H9 (cell line): ENCODE measurements around the gene NDUFA12. TPM values are rescaled to one million over a fixed set of nuclear protein-coding genes. Genes with fewer than 3 reads are reported as not detected.

Source experiments
- DNase-seq: peaks from one replicate; pipeline ENCODE4 v3.0.0-alpha.2; 2017
- H2AFZ ChIP-seq: one replicate; pipeline ENCODE4 v1.6.1; 2013; ENCODE audit warnings: mild to moderate bottlenecking, low read length, control low read depth, moderate library complexity
- H2AK5ac ChIP-seq: 2 replicates; pipeline ENCODE4 v1.6.1; 2013; ENCODE audit warnings: low read length, control low read depth, mixed read lengths; ENCODE audit not compliant: insufficient read length
- H2BK120ac ChIP-seq: one replicate; pipeline ENCODE4 v1.6.1; 2013; ENCODE audit warnings: low read depth, mild to moderate bottlenecking, low read length, control low read depth, inconsistent platforms; ENCODE audit not compliant: poor library complexity, severe bottlenecking
- H2BK12ac ChIP-seq: 2 replicates; pipeline ENCODE4 v1.6.1; 2013; ENCODE audit warnings: low read length, control low read depth, mixed read lengths, low read depth; ENCODE audit not compliant: insufficient read length
- H2BK15ac ChIP-seq: 2 replicates; pipeline ENCODE4 v1.6.1; 2013; ENCODE audit warnings: low read depth, low read length, control low read depth
- H2BK20ac ChIP-seq: one replicate; pipeline ENCODE4 v1.6.1; 2013; ENCODE audit warnings: low read depth, mild to moderate bottlenecking, low read length, control low read depth, inconsistent platforms; ENCODE audit not compliant: poor library complexity, severe bottlenecking
- H2BK5ac ChIP-seq: 2 replicates; pipeline ENCODE4 v1.6.1; 2013; ENCODE audit warnings: low read length, control low read depth, mixed read lengths; ENCODE audit not compliant: insufficient read length
- H3K14ac ChIP-seq: 2 replicates; pipeline ENCODE4 v1.6.1; 2013; ENCODE audit warnings: low read length, control low read depth; ENCODE audit not compliant: insufficient read depth
- H3K18ac ChIP-seq: 2 replicates; pipeline ENCODE4 v1.6.1; 2013; ENCODE audit warnings: low read depth, mild to moderate bottlenecking, mixed read lengths, low read length, control low read depth; ENCODE audit not compliant: insufficient read length
- H3K23ac ChIP-seq: 2 replicates; pipeline ENCODE4 v1.6.1; 2013; ENCODE audit warnings: low read length, control low read depth, mixed read lengths, low read depth; ENCODE audit not compliant: insufficient read length
- H3K23me2 ChIP-seq: 2 replicates; pipeline ENCODE4 v1.6.1; 2013; ENCODE audit warnings: low read depth, mild to moderate bottlenecking, mixed read lengths, low read length, control low read depth; ENCODE audit not compliant: insufficient read length, poor library complexity, severe bottlenecking
- H3K27ac ChIP-seq: 2 replicates; pipeline ENCODE4 v1.5.1; 2013; ENCODE audit warnings: low read length, control low read depth, mixed read lengths, low read depth; ENCODE audit not compliant: insufficient read length
- H3K27me3 ChIP-seq: 2 replicates; pipeline ENCODE4 v1.6.1; 2013; ENCODE audit warnings: low read length, control low read depth, inconsistent platforms; ENCODE audit not compliant: insufficient read depth
- H3K4ac ChIP-seq: 2 replicates; pipeline ENCODE4 v1.6.1; 2013; ENCODE audit warnings: low read depth, mild to moderate bottlenecking, control low read depth, inconsistent platforms, low read length, moderate library complexity
- H3K4me1 ChIP-seq: 2 replicates; pipeline ENCODE4 v1.6.1; 2013; ENCODE audit warnings: low read length, control low read depth, inconsistent platforms; ENCODE audit not compliant: insufficient read depth
- H3K4me2 ChIP-seq: 2 replicates; pipeline ENCODE4 v1.6.1; 2013; ENCODE audit warnings: low read length, control low read depth, mixed read lengths; ENCODE audit not compliant: insufficient read length, insufficient read depth
- H3K56ac ChIP-seq: 2 replicates; pipeline ENCODE4 v1.6.1; 2013; ENCODE audit warnings: low read depth, mild to moderate bottlenecking, mixed read lengths, low read length, control low read depth; ENCODE audit not compliant: insufficient read length
- H3K79me1 ChIP-seq: 2 replicates; pipeline ENCODE4 v1.6.1; 2013; ENCODE audit warnings: low read depth, mild to moderate bottlenecking, moderate library complexity, low read length, control low read depth, inconsistent platforms; ENCODE audit not compliant: insufficient read depth, poor library complexity, severe bottlenecking
- H3K79me2 ChIP-seq: 2 replicates; pipeline ENCODE4 v1.6.1; 2013; ENCODE audit warnings: low read length, control low read depth, inconsistent platforms; ENCODE audit not compliant: insufficient read depth
- H3K9ac ChIP-seq: 2 replicates; pipeline ENCODE4 v1.6.1; 2013; ENCODE audit warnings: low read length, control low read depth, mixed read lengths; ENCODE audit not compliant: insufficient read length; ENCODE audit errors: extremely low read depth
- H3K9me3 ChIP-seq: one replicate; pipeline ENCODE4 v1.6.1; 2013; ENCODE audit warnings: low read depth, low read length, inconsistent platforms; ENCODE audit not compliant: control insufficient read depth
- H3T11ph ChIP-seq: one replicate; pipeline ENCODE4 v1.6.1; 2013; ENCODE audit warnings: mild to moderate bottlenecking, low read length, control low read depth, inconsistent platforms
- H4K20me1 ChIP-seq: one replicate; pipeline ENCODE4 v1.6.1; 2013; ENCODE audit not compliant: control insufficient read depth, insufficient read length, insufficient read depth
- H4K5ac ChIP-seq: 2 replicates; pipeline ENCODE4 v1.6.1; 2013; ENCODE audit warnings: low read depth, mild to moderate bottlenecking, mixed read lengths, low read length, control low read depth; ENCODE audit not compliant: insufficient read length
- H4K8ac ChIP-seq: replicated peaks from 2 replicates; pipeline ENCODE4 v1.6.1; 2013; ENCODE audit warnings: low read length, control low read depth, mixed read lengths, low read depth; ENCODE audit not compliant: insufficient read length
- H4K91ac ChIP-seq: 2 replicates; pipeline ENCODE4 v1.6.1; 2013; ENCODE audit warnings: low read depth, mild to moderate bottlenecking, moderate library complexity, mixed read lengths, low read length, control low read depth; ENCODE audit not compliant: insufficient read length
- H3K27ac Mint-ChIP-seq, 3 experiments: 2 replicates in 2 of 3; 3 replicates in 1 of 3; pipeline ENCODE4 v1.8.0; 2020 to 2021; ENCODE audit warnings: mixed read lengths in 3 of 3, mild to moderate bottlenecking in 1 of 3, moderate library complexity in 1 of 3
- H3K27me3 Mint-ChIP-seq: 2 replicates; pipeline ENCODE4 v1.8.0; 2021; ENCODE audit warnings: low read depth, mild to moderate bottlenecking, moderate library complexity, mixed read lengths
- H3K36me3 Mint-ChIP-seq, 3 experiments: 2 replicates in 2 of 3; 3 replicates in 1 of 3; pipeline ENCODE4 v1.8.0; 2020 to 2021; ENCODE audit warnings: low read depth in 3 of 3, mixed read lengths in 3 of 3; ENCODE audit not compliant: insufficient read depth in 1 of 3
- H3K4me1 Mint-ChIP-seq, 2 experiments: 2 replicates each; pipeline ENCODE4 v1.8.0; 2020; ENCODE audit warnings: mixed read lengths in 2 of 2
- H3K4me3 Mint-ChIP-seq, 2 experiments: 2 replicates in 1 of 2; 3 replicates in 1 of 2; pipeline ENCODE4 v1.8.0; 2020 to 2021; ENCODE audit warnings: mild to moderate bottlenecking in 2 of 2, mixed read lengths in 2 of 2, moderate library complexity in 1 of 2
- H3K9me3 Mint-ChIP-seq, 2 experiments: 2 replicates in 1 of 2; 3 replicates in 1 of 2; pipeline ENCODE4 v1.8.0; 2020; ENCODE audit warnings: mild to moderate bottlenecking in 2 of 2, mixed read lengths in 2 of 2, moderate library complexity in 1 of 2
- WGBS: extraction: QIAGEN DNeasy Blood & Tissue Kit; methylation state at CpG from one replicate; pipeline ENCODE4 v1.1.7; 2013; ENCODE audit warnings: missing lambda C conversion rate, low lambda C conversion rate, mixed read lengths; ENCODE audit not compliant: insufficient read length; ENCODE audit errors: extremely low coverage; 5-methylcytosine and 5-hydroxymethylcytosine counted together
- total RNA-seq: library from RNA; stranded (reverse); gene quantifications from 2 replicates; pipeline ENCODE4 v1.2.1, GENCODE V29; 2021
- TF ChIP-seq, protein P1 (sequence below): fragments of 200-600 bp; sonication (generic); conservative IDR thresholded peaks from 3 replicates; pipeline ENCODE4 v1.8.0; 2021; ENCODE audit warnings: antibody characterized with exemption, mild to moderate bottlenecking

The NDUFA12 gene
- total RNA-seq, 1 experiment from 2014 or later = 104 TPM

DNA sequence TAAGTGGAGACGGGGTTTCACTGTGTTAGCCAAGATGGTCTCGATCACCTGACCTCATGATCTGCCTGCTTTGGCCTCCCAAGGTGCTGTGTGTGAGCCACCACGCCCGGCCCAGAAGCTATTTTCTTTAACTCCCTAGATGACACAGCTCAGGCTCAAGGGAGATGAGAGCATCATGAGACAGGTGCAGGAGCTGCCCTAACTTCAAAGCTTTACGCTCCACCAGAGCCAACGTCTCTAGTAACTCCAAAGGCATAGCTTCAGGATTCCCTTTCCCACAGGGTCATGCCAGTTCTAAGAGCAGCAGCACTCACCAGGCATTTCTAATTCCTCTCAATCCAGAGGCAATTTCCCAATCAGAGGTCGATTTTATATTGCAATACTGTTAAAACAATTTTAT, 21.0 kb downstream of the NDUFA12 start:
- Mint-ChIP-seq H3K27ac (no peak overlapping the region), H3K4me3 (no peak overlapping the region), H3K27me3 (no peaks in the 10 kb centered on the region), H3K4me1 (peaks cover 5 to 6% of the 10 kb centered on the region in 2 experiments), H3K36me3 (peaks cover 0 to 4% (median 1%) of the 10 kb centered on the region in 3 experiments; a peak in 2 of 7 replicates), H3K9me3 (no peaks in the 10 kb centered on the region)
- Histone ChIP-seq H2BK15ac (no peak overlapping the region), H4K8ac (no peak overlapping the region), H3K4ac (no peak overlapping the region), H4K20me1 (no peaks in the 10 kb centered on the region), H3K23ac (no peak overlapping the region), H2AK5ac (no peak overlapping the region), H3K56ac (no peak overlapping the region), H2BK12ac (no peak overlapping the region), H3K79me1 (no peaks in the 10 kb centered on the region), H3K18ac (no peak overlapping the region), H2BK20ac (no peak overlapping the region), H3K14ac (no peak overlapping the region), H3K9ac (no peak overlapping the region), H2BK120ac (no peak overlapping the region), H3K9me3 (no peaks in the 10 kb centered on the region), H3K27ac (no peak overlapping the region), H3T11ph (no peak overlapping the region), H4K5ac (no peak overlapping the region), H3K27me3 (no peaks in the 10 kb centered on the region), H3K4me2 (no peak overlapping the region), H4K91ac (no peak overlapping the region), H3K79me2 (no peaks in the 10 kb centered on the region), H2BK5ac (no peak overlapping the region), H2AFZ (no peak overlapping the region), H3K23me2 (no peaks in the 10 kb centered on the region), H3K4me1 (no peaks in the 10 kb centered on the region; the same call in 1 of the 2 replicates)
- TF ChIP-seq, protein P1, sequence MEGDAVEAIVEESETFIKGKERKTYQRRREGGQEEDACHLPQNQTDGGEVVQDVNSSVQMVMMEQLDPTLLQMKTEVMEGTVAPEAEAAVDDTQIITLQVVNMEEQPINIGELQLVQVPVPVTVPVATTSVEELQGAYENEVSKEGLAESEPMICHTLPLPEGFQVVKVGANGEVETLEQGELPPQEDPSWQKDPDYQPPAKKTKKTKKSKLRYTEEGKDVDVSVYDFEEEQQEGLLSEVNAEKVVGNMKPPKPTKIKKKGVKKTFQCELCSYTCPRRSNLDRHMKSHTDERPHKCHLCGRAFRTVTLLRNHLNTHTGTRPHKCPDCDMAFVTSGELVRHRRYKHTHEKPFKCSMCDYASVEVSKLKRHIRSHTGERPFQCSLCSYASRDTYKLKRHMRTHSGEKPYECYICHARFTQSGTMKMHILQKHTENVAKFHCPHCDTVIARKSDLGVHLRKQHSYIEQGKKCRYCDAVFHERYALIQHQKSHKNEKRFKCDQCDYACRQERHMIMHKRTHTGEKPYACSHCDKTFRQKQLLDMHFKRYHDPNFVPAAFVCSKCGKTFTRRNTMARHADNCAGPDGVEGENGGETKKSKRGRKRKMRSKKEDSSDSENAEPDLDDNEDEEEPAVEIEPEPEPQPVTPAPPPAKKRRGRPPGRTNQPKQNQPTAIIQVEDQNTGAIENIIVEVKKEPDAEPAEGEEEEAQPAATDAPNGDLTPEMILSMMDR = no peak
- no CpG with 5 or more reads among the region's 7 CpGs for WGBS
- DNase-seq = no peak
